Fibroblast of the aortic adventitia (primary cell): ENCODE measurements around the gene QPRT. TPM values are rescaled to one million over a fixed set of nuclear protein-coding genes. Genes with fewer than 3 reads are reported as not detected.
"Not testable (repeated sequence)": the region's sequence is repeated elsewhere in the genome, so short reads cannot be mapped to it uniquely, and the experiment has no call there.

Source experiments
- DNase-seq: peaks from one replicate; pipeline ENCODE4 v3.0.0-alpha.2; 2010; ENCODE audit warnings: low read depth
- H3K4me3 ChIP-seq: 2 replicates; pipeline ENCODE4 v1.5.1; 2011; ENCODE audit warnings: low read depth, mild to moderate bottlenecking, control low read depth, low read length, moderate library complexity
- total RNA-seq: library from RNA; depleted of rRNA; stranded (reverse); fragments of >200 nt; gene quantifications from 2 replicates; pipeline ENCODE4 v1.2.3, GENCODE V29; 2012; ENCODE audit warnings: low replicate concordance
- TF ChIP-seq, protein P1 (sequence below): IDR thresholded peaks from 2 replicates; pipeline ENCODE4 v1.5.1; 2011; ENCODE audit warnings: mild to moderate bottlenecking, low read length, control low read depth, inconsistent platforms; ENCODE audit not compliant: insufficient read depth

The QPRT gene
- total RNA-seq, 1 donor = 7.4 TPM

DNA sequence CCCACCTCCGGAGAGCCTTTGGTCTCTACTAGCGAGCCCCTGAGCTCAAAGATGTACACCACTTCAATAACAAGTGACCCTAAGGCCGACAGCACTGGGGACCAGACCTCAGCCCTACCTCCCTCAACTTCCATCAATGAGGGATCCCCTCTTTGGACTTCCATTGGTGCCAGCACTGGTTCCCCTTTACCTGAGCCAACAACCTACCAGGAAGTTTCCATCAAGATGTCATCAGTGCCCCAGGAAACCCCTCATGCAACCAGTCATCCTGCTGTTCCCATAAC is 15.2 kb upstream of the QPRT start:
- no peak overlapping the region for H3K4me3 ChIP-seq
- no peak for DNase-seq
- TF ChIP-seq, protein P1, sequence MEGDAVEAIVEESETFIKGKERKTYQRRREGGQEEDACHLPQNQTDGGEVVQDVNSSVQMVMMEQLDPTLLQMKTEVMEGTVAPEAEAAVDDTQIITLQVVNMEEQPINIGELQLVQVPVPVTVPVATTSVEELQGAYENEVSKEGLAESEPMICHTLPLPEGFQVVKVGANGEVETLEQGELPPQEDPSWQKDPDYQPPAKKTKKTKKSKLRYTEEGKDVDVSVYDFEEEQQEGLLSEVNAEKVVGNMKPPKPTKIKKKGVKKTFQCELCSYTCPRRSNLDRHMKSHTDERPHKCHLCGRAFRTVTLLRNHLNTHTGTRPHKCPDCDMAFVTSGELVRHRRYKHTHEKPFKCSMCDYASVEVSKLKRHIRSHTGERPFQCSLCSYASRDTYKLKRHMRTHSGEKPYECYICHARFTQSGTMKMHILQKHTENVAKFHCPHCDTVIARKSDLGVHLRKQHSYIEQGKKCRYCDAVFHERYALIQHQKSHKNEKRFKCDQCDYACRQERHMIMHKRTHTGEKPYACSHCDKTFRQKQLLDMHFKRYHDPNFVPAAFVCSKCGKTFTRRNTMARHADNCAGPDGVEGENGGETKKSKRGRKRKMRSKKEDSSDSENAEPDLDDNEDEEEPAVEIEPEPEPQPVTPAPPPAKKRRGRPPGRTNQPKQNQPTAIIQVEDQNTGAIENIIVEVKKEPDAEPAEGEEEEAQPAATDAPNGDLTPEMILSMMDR = no peak

DNA sequence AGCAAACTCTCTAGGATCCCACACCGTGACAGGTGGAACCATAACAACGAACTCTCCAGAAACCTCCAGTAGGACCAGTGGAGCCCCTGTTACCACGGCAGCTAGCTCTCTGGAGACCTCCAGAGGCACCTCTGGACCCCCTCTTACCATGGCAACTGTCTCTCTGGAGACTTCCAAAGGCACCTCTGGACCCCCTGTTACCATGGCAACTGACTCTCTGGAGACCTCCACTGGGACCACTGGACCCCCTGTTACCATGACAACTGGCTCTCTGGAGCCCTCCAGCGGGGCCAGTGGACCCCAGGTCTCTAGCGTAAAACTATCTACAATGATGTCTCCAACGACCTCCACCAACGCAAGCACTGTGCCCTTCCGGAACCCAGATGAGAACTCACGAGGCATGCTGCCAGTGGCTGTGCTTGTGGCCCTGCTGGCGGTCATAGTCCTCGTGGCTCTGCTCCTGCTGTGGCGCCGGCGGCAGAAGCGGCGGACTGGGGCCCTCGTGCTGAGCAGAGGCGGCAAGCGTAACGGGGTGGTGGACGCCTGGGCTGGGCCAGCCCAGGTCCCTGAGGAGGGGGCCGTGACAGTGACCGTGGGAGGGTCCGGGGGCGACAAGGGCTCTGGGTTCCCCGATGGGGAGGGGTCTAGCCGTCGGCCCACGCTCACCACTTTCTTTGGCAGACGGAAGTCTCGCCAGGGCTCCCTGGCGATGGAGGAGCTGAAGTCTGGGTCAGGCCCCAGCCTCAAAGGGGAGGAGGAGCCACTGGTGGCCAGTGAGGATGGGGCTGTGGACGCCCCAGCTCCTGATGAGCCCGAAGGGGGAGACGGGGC is 14.7 kb upstream of the QPRT start:
- no peak for DNase-seq
- no peak overlapping the region for H3K4me3 ChIP-seq
- TF ChIP-seq, protein P1 = no peak

DNA sequence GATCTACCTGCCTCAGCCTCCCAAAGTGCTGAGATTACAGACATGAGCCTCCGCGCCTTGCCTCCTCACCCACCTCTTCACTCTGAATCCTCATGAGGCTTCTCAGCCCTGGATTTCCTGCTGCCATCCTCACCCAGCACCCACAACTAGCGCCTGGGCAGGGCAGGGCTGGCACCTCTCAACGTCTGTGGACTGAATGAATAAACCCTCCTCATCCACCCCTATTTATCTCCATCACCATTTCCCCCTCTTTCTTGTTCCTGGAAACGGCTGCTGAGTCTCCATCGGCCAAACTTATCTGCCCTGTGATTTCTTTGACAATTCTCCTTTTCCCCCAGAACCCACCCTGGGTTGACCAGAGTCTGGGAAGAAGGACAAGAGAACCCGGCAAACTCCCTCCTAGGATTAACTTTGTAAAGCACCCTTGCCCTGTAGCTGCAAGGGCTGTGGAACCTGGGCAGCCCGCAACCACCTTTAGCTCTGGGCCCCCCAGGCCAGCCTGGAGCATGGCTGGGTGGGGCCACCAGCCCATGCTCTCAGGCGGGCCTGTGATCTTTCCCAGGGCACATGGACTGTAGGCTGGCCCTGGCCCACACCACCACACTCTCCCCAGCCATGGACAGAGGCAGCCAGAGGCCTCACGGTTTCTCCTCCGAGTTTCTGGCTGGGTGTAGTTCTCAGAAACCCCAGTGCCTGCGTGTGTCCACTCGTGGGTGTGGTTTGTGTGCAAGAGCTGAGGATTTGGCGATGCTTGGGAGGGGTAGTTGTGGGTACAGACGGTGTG is 13.5 kb upstream of the QPRT start:
- H3K4me3 ChIP-seq = no peak overlapping the region
- TF ChIP-seq, protein P1 = no peak
- no peak for DNase-seq

DNA sequence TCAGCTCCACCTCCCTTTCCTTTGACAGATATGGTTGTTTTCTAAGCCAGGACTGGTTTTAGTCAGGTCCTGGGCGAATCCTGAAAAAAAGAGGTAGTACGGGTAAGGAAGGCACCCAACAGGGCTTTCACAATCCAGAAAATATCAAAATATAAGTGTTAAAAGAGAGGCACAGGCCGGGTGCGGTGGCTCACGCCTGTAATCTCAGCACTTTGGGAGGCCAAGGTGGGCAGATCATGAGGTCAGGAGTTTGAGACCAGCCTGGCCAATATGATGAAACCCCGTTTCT is 11.7 kb upstream of the QPRT start:
- DNase-seq = not testable (repeated sequence)

DNA sequence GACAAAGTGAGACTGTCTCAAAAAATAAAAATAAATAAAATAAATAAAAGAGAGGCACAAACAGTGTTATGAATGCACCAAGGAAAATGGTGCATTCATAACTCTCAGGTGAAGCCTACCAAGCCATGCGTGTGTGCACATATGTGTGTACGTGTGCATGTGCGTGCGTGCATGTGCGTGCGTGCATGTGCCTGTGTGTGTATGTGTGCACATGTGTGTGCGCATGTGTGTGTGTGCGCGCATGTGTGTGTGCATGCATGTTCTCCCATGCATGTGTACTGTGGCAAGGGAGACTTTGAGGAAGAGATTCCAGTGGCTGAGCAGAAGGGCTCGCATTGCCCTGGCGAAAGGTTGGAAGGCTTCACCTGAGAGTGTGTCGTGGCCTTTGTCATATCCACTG is 11.2 kb upstream of the QPRT start:
- TF ChIP-seq, protein P1 = no peak
- no peak overlapping the region for H3K4me3 ChIP-seq
- no peak for DNase-seq

More for the DNA sequence above, 11.7 kb upstream of the QPRT start:
- H3K4me3 ChIP-seq = not testable (repeated sequence)

DNA sequence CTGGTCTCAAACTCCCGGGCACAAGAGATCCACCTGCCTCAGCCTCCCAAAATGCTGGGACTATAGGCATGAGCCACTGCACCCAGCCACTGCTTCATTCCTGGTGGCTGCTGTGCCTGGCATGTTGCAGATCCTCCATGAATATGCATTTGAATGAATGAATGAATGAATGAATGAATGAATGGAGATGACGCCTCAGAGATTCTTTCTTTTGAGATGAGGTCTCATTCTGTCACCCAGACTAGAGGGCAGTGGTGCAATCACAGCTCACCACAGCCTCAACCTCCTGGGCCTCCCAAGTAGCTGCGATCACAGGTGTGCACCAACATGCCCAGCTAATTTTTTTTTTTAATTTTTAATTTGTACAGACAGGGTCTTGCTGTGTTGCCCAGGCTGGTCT is 10.7 kb upstream of the QPRT start:
- TF ChIP-seq, protein P1 = no peak
- DNase-seq = no peak
- no peak overlapping the region for H3K4me3 ChIP-seq

DNA sequence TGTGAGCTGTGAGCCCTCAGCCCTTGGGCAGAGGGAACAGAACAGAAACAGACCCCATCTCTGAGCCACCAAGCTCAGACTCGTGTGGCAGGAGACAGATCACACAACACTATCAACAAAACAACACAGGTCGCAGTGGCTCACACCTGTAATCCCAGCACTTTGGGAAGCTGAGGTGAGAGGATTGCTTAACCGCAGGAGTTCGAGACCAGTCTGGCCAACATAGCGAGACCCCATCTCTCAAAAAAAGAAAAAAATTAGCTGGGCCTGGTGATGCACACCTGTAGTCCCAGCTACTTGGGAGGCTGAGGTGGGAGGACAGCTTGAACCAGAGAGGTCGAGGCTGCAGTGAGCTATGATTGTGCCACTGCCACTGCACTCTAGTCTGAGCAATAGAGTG is 5.5 kb upstream of the QPRT start:
- DNase-seq = no peak

More for the DNA sequence above, 5.5 kb upstream of the QPRT start:
- TF ChIP-seq, protein P1 = no peak
- H3K4me3 ChIP-seq = no peak overlapping the region
